Pancreas (tissue), 10 donors: ENCODE results near the gene C14orf132. TPM values are rescaled to one million over a fixed set of nuclear protein-coding genes. Genes with fewer than 3 reads are reported as not detected.
A peak's percentile ranks its signal among the peaks of the same experiment; 100 is the strongest.
"Not testable (repeated sequence)": the region's sequence is repeated elsewhere in the genome, so short reads cannot be mapped to it uniquely, and the experiment has no call there.

ENCODE experiments used
- ATAC-seq, 4 donors: fragments of 200-7000 bp; cut with Tn5 transposase; one replicate each; pipeline versions ENCODE4 v1.8.0 to v1.9.1; 2020; ENCODE audit warnings: mild to moderate bottlenecking in 4 of 4, moderate library complexity in 4 of 4
- DNase-seq, 6 donors: peaks; one replicate each; pipeline ENCODE4 v3.0.0-alpha.2; 2020
- FAIRE-seq: peaks from 2 replicates; lab custom pipeline; 2012; peaks lifted over from hg19 to GRCh38; lab: Jason Lieb, UNC
- H3K27ac ChIP-seq, 4 donors: fragments of 200-600 bp; sonication (generic); 1 replicate in 3 of 4; 2 replicates in 1 of 4; pipeline versions ENCODE4 v1.5.0 to v1.8.0; 2020
- H3K27me3 ChIP-seq, 4 donors: fragments of 200-600 bp; one replicate each; pipeline ENCODE4 v1.8.0; 2021
- H3K36me3 ChIP-seq, 3 donors: fragments of 200-600 bp; sonication (generic) in 1 of 3; one replicate each; pipeline versions ENCODE4 v1.5.0 to v1.8.0; 2020 to 2021
- H3K4me1 ChIP-seq, 3 donors: fragments of 200-600 bp; one replicate each; pipeline ENCODE4 v1.8.0; 2021
- H3K4me3 ChIP-seq, 4 donors: fragments of 200-600 bp; sonication (generic) in 2 of 4; one replicate each; pipeline versions ENCODE4 v1.5.0 to v1.8.0; 2020 to 2021
- H3K9me3 ChIP-seq, 4 donors: fragments of 200-600 bp; one replicate each; pipeline ENCODE4 v1.8.0; 2021
- CTCF ChIP-seq, 4 donors: fragments of 200-600 bp; sonication (generic) in 3 of 4; IDR thresholded peaks; one replicate each; pipeline versions ENCODE4 v1.5.0 to v1.8.0; 2021; ENCODE audit warnings: antibody characterized with exemption in 4 of 4
- WGBS, 2 donors: extraction: QIAGEN DNeasy Blood & Tissue Kit; methylation state at CpG; one replicate each; pipeline ENCODE4 v1.1.7; 2013; 5-methylcytosine and 5-hydroxymethylcytosine counted together
- intact Hi-C, 3 donors: fragments of 100-400 bp; cut with DNase I; formaldehyde crosslinking; loops; one replicate each; pipeline versions ENCODE4 v1.11.1 to v1.14.2; 2022
- polyA plus RNA-seq, 2 donors: library from polyadenylated mRNA; stranded (reverse); fragments of 200-250 nt; gene quantifications; one replicate each; pipeline ENCODE4 v1.2.3, GENCODE V29; 2013
- total RNA-seq, 6 donors: library from RNA; stranded (reverse); fragmentation: NEBNext Ultra II Directional in 4 of 6; extraction: Animal tissue kit (Norgen Biotek cat#: 25700) in 4 of 6; gene quantifications; one replicate each; pipeline versions ENCODE4 v1.2.1 to v1.2.4, GENCODE V29; 2021 to 2023
- donor health status: healthy with polysubstance abuse.
- donor health status: DM: no; HTN: no; CAD: no; lungs with moderate emphysema.
- donor health status: DM: no; HTN: no; CAD: no.
- donor health status: control.
- donor health status: control.
- donor health status: Bipolar disorder and iron deficiency.
- donor health status: DM: yes; HTN: yes; CAD: no.
- donor health status: DM: no; HTN: no; CAD: no.
- donor health status: DM: no; HTN: no; CAD: no.
- donor health status: DM: yes; HTN: yes; CAD: no.

C14orf132 gene
- total and polyA plus RNA-seq, 8 donors = 1.5 to 11.7 (median 3.7) TPM

- no peaks in the 10 kb centered on the region for H3K9me3 ChIP-seq
- intact Hi-C loops = loop anchor here in 1 of 3 donors (10.0 kb wide), 1 partner anchor 93 kb away; no protein-coding TSS in a partner anchor
- H3K4me1 ChIP-seq = no peaks in the 10 kb centered on the region
- FAIRE-seq (no peak), ATAC-seq (no peak), DNase-seq (peak in 1 of 6 donors; percentile 15)
- no peaks in the 10 kb centered on the region for H3K36me3 ChIP-seq
- peaks cover 0 to 10% (median 0%) of the 10 kb centered on the region in 4 donors for H3K27me3 ChIP-seq
- 60 to 76% methylated on average over 5 of the region's 5 CpGs for WGBS, 2 donors
- H3K4me3 ChIP-seq = no peak overlapping the region
- no peak for TF ChIP-seq CTCF (IDR thresholded peaks at IDR 0.05)
- no peak overlapping the region for H3K27ac ChIP-seq
Observed at GRCh38 chr14:96001866-96002497, 37.2 kb upstream of the C14orf132 start.

- TF ChIP-seq CTCF (IDR thresholded peaks at IDR 0.05) = no peak
- 61 to 67% methylated on average over 2 of the region's 2 CpGs for WGBS, 2 donors
- no peak for ATAC-seq
- Histone ChIP-seq H3K27ac (no peak overlapping the region), H3K27me3 (peaks cover 0 to 10% (median 0%) of the 10 kb centered on the region in 4 donors), H3K4me3 (no peak overlapping the region), H3K36me3 (no peaks in the 10 kb centered on the region), H3K9me3 (no peaks in the 10 kb centered on the region), H3K4me1 (no peaks in the 10 kb centered on the region)
- intact Hi-C loops = loop anchor here in 1 of 3 donors (10.0 kb wide), 1 partner anchor 92 kb away; no protein-coding TSS in a partner anchor
- no peak for FAIRE-seq
- DNase-seq = no peak
Observed at GRCh38 chr14:96002498-96002884, 36.7 kb upstream of the C14orf132 start.

DNA sequence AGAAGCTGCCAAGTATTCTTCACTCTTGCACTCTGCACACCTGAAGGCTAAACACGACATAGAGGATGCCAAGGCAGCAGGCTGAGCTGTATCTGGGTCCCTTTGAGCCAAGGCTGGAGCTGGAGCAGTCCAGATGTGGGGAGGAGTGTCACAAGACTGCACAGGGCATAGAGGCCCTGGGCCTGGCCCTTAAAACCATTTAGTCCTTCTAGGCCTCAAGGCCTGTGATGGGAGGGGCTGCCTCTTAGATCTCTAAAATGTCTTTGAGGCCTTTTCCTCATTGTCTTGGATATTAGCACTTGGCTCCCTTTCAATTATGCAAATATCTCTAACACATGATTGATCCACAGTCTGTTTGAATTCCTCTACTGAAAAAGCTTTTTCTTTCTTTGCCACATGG lies 28.0 kb upstream of the C14orf132 start:
- no peaks in the 10 kb centered on the region for H3K4me1 ChIP-seq
- TF ChIP-seq CTCF (IDR thresholded peaks at IDR 0.05) = no peak
- FAIRE-seq (no peak), DNase-seq (no peak), ATAC-seq (no peak)
- H3K27me3 ChIP-seq = no peaks in the 10 kb centered on the region
- intact Hi-C loops = no loop called here
- H3K4me3 ChIP-seq = no peak overlapping the region
- no peak overlapping the region for H3K27ac ChIP-seq
- no peaks in the 10 kb centered on the region for H3K9me3 ChIP-seq
- 63 to 85% methylated on average over 1 of the region's 1 CpG for WGBS, 2 donors
- no peaks in the 10 kb centered on the region for H3K36me3 ChIP-seq

DNA sequence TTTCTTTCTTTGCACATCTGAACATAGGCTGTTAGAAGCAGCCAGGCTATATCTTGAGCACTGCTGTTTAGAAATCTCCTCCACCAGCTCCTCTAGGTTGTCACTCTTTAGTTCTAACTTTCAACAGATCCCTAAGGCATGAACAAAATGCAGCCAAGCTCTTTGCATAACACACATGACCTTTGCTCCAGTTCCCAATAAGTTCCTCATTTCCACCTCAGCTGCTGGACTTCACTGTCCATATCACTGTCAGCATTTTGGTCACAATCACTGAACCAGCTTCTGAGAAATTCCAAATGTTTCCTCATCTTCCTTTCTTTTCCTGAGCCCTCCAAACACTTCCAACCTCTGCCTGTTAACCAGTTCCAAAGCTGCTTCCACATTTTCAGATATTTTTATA lies 27.6 kb upstream of the C14orf132 start:
- no peak overlapping the region for H3K27ac ChIP-seq
- intact Hi-C loops = no loop called here
- no peak for ATAC-seq

DNA sequence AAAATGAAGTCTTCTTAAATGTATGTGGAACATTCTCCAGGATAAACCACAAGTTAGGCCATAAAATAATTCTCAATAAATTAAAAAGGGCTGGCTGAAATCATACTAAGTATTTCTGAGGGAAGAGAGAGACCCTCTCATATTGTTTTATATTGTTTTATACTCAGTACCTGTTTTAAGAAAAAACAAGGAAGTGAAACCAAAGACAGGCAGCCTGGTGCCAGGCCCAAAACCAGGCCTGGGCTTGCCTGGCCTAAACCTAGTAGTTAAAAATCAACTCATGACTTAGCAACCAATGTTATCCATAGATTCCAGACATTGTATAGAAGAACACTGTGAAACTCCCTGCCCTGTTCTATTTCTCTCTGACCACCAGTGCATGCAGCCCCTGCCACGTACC lies 26.4 kb upstream of the C14orf132 start:
- H3K9me3 ChIP-seq, H3K4me3 ChIP-seq, ATAC-seq, H3K4me1 ChIP-seq, intact Hi-C loops, FAIRE-seq, DNase-seq, H3K27ac ChIP-seq, H3K36me3 ChIP-seq, H3K27me3 ChIP-seq: not testable (repeated sequence)
- WGBS, 2 donors = 90 to 100% methylated on average over 1 of the region's 1 CpG

More for the DNA sequence above, 27.6 kb upstream of the C14orf132 start:
- no peak for FAIRE-seq
- Histone ChIP-seq H3K9me3 (no peaks in the 10 kb centered on the region), H3K4me3 (no peak overlapping the region), H3K4me1 (no peaks in the 10 kb centered on the region), H3K36me3 (no peaks in the 10 kb centered on the region), H3K27me3 (no peaks in the 10 kb centered on the region)
- no peak for TF ChIP-seq CTCF (IDR thresholded peaks at IDR 0.05)
- no peak for DNase-seq
